VCaP (cell line): ENCODE results near the gene FAM221B.

Experiments
- H3K27ac ChIP-seq: fragments of 450-650 bp; 2 replicates; pipeline ENCODE4 v1.5.1; 2017
- TF ChIP-seq, protein P1 (sequence below): fragments of 450-650 bp; conservative IDR thresholded peaks from 2 replicates; pipeline ENCODE4 v1.5.1; 2017; ENCODE audit warnings: mild to moderate bottlenecking, moderate library complexity

FAM221B gene, protein sequence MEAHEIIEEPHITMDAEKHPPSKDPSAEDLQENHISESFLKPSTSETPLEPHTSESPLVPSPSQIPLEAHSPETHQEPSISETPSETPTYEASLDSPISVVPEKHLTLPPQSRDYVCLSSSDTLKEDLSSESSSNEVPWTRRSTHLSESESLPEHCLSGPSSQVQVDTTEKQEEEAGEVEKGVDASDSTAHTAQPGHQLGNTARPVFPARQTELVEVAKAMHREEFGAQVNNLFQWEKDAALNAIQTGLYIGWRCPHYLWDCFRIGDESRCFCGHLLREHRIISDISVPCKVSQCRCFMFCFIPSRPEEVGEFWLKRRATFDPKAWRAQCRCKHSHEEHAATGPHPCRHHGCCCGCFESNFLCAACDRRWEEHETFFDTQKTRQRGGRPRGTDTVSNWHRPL

DNA sequence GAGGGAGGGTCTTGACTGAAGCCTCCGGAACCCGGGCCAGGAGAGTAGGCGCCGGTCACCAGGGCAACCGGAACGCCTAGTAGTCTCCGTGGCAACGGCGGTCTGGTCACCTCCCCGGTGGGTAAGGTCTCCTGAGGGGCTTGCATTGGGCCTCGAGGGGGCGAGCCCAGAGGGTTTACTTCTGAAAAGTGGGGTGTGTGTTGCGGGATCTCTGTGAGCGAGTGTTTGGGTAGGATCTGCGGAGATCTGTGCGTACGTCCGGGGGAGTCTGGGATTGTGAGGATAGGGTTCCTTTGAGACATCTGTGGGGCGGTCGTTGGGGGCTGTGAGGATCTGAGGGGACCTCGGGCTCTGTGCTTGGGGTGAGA lies at the start of gene FAM221B:
Gene FAM221B, minus strand, starts transcription at position 17 of the 368 bp plus-strand sequence. CDS start 2,571 bp downstream, outside the sequence.
- TF ChIP-seq, protein P1, sequence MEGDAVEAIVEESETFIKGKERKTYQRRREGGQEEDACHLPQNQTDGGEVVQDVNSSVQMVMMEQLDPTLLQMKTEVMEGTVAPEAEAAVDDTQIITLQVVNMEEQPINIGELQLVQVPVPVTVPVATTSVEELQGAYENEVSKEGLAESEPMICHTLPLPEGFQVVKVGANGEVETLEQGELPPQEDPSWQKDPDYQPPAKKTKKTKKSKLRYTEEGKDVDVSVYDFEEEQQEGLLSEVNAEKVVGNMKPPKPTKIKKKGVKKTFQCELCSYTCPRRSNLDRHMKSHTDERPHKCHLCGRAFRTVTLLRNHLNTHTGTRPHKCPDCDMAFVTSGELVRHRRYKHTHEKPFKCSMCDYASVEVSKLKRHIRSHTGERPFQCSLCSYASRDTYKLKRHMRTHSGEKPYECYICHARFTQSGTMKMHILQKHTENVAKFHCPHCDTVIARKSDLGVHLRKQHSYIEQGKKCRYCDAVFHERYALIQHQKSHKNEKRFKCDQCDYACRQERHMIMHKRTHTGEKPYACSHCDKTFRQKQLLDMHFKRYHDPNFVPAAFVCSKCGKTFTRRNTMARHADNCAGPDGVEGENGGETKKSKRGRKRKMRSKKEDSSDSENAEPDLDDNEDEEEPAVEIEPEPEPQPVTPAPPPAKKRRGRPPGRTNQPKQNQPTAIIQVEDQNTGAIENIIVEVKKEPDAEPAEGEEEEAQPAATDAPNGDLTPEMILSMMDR = no peak
- peak within 1 kb of the TSS; percentile 74 for H3K27ac ChIP-seq

- TF ChIP-seq, protein P1 = no peak
- H3K27ac ChIP-seq = no peak overlapping the region
These were observed 44.0 kb upstream of the FAM221B start for GRCh38 chr9:35872505-35872904.

- TF ChIP-seq, protein P1 = no peak
- no peak overlapping the region for H3K27ac ChIP-seq
These were observed 43.0 kb upstream of the FAM221B start for GRCh38 chr9:35871545-35871944.

- no peak within 1 kb of the TSS for H3K27ac ChIP-seq
- TF ChIP-seq, protein P1 = no peak
These were observed 41.9 kb upstream of the FAM221B start, which contains the start of gene OR13J1 for GRCh38 chr9:35870351-35870923. Gene OR13J1, minus strand, starts transcription at chr9:35870401. Its CDS starts 0 bp downstream, at chr9:35870401.

DNA sequence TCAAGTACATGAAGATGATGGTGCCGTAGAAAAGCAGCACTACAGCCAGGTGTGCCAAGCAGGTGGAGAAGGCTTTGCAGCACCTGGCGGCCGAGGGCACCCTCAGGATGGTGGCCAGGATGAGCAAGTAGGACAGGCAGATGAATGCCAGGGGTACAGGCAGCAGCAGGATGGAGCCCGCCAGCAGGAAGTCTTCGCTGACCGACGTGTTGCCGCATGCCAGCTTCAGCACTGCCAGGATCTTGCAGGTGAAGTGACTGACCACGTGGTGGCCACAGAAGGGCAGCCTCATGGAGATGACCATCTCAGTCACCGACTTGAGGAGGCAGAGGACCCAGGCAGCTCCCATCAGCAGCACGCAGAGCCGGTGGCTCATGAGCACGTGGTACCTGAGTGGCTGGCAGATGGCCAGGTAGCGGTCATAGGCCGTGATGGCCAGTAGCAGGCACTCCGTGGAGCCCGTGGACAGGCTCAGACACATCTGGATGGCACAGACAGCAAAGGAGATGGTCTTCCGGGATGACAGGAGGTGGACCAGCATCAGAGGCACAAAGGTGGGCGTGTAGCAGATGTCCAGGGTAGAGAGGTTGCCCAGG lies 41.2 kb upstream of the FAM221B start:
- TF ChIP-seq, protein P1 = no peak
- no peak overlapping the region for H3K27ac ChIP-seq

GRCh38 chr9:35868933-35869332 lies 40.4 kb upstream of the FAM221B start:
- TF ChIP-seq, protein P1 = no peak
- H3K27ac ChIP-seq = no peak overlapping the region

GRCh38 chr9:35867538-35867937 lies 39.0 kb upstream of the FAM221B start:
- no peak overlapping the region for H3K27ac ChIP-seq
- TF ChIP-seq, protein P1 = no peak
